Measurements from ENCODE around the gene CELSR1.

CELSR1 gene

DNA sequence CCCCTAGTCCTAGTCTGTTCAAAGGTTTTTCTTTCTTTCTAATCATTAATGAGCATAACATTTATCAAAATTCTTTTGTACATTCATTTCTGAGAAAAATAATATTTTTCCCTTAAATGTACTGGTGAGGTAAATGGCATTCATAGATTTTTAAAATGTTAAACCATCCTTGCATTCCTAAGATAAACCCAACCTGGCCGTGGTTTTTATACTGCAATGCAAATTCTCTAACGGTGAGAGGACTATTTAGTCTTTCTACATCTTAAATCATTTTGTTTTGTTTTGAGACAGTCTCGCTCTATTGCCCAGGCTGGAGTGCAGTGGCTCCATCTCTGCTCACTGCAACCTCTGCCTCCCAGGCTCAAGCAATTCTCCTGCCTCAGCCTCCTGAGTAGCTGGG is 161.3 kb downstream of the CELSR1 start:
- H3K27me3 ChIP-seq (replicated peaks), result no peaks in the 10 kb centered on the region
- no peak overlapping the region for H3K27ac ChIP-seq
- H3K4me3 ChIP-seq (ENCODE audit: low read depth, low read length), result no peak overlapping the region
- no peaks in the 10 kb centered on the region for H3K36me3 ChIP-seq (replicated peaks)
- TF ChIP-seq, protein P1, sequence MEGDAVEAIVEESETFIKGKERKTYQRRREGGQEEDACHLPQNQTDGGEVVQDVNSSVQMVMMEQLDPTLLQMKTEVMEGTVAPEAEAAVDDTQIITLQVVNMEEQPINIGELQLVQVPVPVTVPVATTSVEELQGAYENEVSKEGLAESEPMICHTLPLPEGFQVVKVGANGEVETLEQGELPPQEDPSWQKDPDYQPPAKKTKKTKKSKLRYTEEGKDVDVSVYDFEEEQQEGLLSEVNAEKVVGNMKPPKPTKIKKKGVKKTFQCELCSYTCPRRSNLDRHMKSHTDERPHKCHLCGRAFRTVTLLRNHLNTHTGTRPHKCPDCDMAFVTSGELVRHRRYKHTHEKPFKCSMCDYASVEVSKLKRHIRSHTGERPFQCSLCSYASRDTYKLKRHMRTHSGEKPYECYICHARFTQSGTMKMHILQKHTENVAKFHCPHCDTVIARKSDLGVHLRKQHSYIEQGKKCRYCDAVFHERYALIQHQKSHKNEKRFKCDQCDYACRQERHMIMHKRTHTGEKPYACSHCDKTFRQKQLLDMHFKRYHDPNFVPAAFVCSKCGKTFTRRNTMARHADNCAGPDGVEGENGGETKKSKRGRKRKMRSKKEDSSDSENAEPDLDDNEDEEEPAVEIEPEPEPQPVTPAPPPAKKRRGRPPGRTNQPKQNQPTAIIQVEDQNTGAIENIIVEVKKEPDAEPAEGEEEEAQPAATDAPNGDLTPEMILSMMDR (IDR thresholded peaks at IDR 0.05; ENCODE audit: low read depth, low read length, missing control alignments), result no peak
- in situ Hi-C loops (cut with HindIII; ENCODE audit: low pct_ligation_motif_present, low sequenced_read_pairs), result no loop called here
- DNase-seq, result no peak

DNA sequence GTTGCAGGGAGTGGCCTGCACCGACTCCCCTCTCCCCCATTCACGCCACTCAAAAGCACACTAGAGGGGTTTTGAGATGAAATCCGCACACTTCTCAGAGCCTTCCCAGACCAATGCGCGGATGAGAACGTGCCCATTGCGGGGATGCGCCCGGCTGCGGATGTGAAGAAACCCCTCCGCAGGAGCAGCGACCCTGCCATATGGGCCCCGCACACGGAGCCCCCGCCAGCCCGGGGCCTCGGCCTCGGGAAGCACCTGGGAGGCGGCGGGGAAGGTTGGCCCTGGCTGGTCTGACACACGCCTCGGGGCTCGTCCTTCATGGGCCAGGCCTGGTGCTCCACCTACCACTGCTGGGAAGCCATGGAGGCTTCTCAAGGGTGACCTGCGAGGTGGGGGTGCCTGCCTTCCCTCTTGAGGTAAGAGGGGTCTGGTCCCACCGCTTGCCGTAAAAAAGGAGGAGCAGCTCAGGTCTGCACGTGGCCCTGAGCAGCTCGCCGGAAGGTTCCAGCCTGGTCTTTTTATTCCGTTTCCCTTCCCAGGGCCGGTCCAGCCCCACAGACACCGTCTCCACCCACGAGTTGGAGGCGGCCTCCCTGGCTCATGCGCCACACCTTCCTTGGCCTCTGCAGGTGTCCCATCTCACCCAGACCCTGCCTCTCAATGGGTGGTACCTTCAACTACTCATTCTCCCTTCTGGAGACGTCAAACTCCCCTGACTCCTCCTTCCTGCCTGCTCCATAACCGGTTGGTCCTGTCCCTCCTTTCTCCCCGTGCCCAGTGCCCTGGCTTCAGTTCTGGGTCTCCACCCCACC is 162.6 kb downstream of the CELSR1 start:
- Histone ChIP-seq H3K4me3 (ENCODE audit: low read depth, low read length) (no peak overlapping the region), H3K27me3 (replicated peaks) (no peaks in the 10 kb centered on the region), H3K36me3 (replicated peaks) (no peaks in the 10 kb centered on the region), H3K27ac (no peak overlapping the region)
- TF ChIP-seq, protein P1 (IDR thresholded peaks at IDR 0.05; ENCODE audit: low read depth, low read length, missing control alignments), result no peak
- DNase-seq, result no peak
- in situ Hi-C loops (cut with HindIII; ENCODE audit: low pct_ligation_motif_present, low sequenced_read_pairs), result no loop called here

DNA sequence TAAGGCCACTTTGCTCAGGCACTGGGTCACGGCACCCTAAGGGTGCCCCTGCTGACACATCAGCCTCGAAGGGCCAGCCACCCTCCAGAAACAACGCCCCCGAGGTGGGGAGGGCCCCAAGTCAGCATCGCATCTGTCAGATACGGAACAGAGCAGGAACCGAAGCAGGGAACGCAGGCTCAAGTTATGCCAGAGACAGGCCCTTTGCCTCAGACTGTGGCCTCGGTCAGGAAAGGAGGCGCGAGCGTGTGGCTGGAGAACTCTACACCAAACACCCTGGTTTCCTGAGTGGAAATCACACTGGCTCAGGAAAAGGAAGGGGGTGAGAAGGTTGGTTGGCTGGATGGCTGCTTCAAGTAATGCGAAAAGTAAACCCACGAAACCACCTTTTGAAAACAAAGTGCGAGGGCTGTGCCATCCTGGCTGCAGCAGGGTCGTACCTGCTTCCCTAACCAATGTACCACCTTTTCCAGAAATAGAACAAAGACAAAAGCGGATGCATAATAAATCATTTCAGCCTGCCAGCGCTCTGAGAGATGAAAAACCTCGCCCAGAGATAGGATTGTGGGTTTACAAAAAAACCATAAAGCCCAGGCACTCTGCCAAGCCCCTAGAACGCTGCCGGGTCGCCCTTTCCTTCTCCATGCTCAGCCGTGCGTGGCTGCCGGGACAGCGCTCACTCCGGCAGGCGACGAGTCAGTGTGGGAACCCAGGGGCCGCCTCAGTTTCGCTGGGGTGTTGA is 163.3 kb downstream of the CELSR1 start:
- H3K27ac ChIP-seq, result no peak overlapping the region
- TF ChIP-seq, protein P1 (IDR thresholded peaks at IDR 0.05; ENCODE audit: low read depth, low read length, missing control alignments), result no peak
- H3K36me3 ChIP-seq (replicated peaks), result no peaks in the 10 kb centered on the region
- H3K4me3 ChIP-seq (ENCODE audit: low read depth, low read length), result no peak overlapping the region
- H3K27me3 ChIP-seq (replicated peaks), result no peaks in the 10 kb centered on the region
- in situ Hi-C loops (cut with HindIII; ENCODE audit: low pct_ligation_motif_present, low sequenced_read_pairs), result no loop called here
- no peak for DNase-seq

DNA sequence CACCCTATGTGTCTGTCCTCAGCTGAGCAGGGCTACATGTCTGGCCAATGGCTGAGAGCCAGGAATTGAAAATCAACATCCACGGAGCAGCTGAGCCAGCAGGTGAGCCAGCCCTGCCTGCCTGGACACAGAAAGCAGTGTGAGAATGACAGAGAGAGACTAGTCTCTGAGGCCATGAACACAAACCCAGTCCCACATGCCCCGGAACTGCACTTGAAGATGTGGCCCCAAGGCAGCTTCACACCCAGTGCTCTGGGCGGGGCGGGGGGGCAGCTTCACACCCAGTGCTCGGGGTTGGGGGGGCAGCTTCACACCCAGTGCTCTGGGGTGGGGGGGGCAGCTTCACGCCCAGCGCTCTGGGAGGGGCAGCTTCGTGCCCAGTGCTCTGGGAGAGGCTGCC is 164.3 kb downstream of the CELSR1 start:
- Histone ChIP-seq H3K27ac (no peak overlapping the region), H3K4me3 (ENCODE audit: low read depth, low read length) (no peak overlapping the region), H3K36me3 (replicated peaks) (no peaks in the 10 kb centered on the region), H3K27me3 (replicated peaks) (no peaks in the 10 kb centered on the region)
- in situ Hi-C loops (cut with HindIII; ENCODE audit: low pct_ligation_motif_present, low sequenced_read_pairs), result no loop called here
- TF ChIP-seq, protein P1 (IDR thresholded peaks at IDR 0.05; ENCODE audit: low read depth, low read length, missing control alignments), result no peak
- no peak for DNase-seq

DNA sequence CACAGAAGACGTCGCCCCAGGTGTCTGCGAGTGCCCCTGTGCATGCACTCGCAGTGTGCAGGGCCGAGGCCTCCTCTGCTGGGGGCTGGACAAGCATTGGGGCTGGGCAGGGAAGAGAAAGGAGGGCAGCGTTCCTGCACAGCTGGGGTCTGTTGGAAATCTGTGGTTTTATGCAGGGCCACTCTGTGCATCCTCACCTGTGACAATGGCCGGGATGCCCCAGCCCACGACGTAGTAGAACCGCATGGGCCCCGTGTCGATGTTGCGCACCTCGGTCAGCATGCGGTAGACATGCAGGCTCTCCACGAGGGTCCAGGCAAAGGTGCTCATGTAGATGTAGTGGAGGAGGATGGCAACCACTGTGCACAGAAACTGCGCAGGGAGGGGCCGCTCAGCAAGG is 164.7 kb downstream of the CELSR1 start:
- Histone ChIP-seq H3K36me3 (replicated peaks) (no peaks in the 10 kb centered on the region), H3K27ac (no peak overlapping the region), H3K27me3 (replicated peaks) (no peaks in the 10 kb centered on the region), H3K4me3 (ENCODE audit: low read depth, low read length) (no peak overlapping the region)
- TF ChIP-seq, protein P1 (IDR thresholded peaks at IDR 0.05; ENCODE audit: low read depth, low read length, missing control alignments), result no peak
- no peak for DNase-seq
- in situ Hi-C loops (cut with HindIII; ENCODE audit: low pct_ligation_motif_present, low sequenced_read_pairs), result no loop called here

All from brain microvascular endothelial cell (primary cell).